ENCODE results near the gene EMP3. TPM values are rescaled to one million over a fixed set of nuclear protein-coding genes. Genes with fewer than 3 reads are reported as not detected.
A peak's percentile ranks its signal among the peaks of the same experiment; 100 is the strongest.

The EMP3 gene
- polyA plus RNA-seq, 1 donor: 43.6 TPM

DNA sequence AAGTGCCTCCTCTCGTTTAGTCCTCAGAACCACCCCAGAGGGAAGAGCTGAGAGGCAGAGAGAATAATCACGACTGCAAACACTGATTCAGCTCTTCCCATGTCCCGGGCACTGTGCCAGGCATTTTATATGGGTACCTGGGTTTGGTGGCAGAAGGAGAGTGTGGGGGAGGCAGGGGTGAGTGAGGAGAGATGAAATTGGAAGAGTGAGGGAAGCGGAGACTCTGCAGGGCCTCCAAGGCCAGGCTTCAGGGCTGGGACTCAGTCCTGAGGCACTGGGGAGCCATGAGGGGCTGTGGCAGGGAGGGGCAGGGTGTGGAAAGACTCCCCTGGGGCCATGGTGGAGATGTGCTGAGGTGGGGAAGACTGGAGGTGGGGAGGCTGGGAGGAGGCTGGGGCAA lies 47.6 kb downstream of the EMP3 start:
- Histone ChIP-seq H3K36me3 (ENCODE audit: control insufficient read depth, insufficient read depth, low read length) (no peaks in the 10 kb centered on the region), H3K4me3 (ENCODE audit: low read length) (no peak overlapping the region), H3K9me3 (ENCODE audit: control insufficient read depth, low read depth, low read length) (no peaks in the 10 kb centered on the region), H3K4me1 (ENCODE audit: control insufficient read depth, insufficient read depth, low read length) (peaks cover 9% of the 10 kb centered on the region), H3K27ac (ENCODE audit: low read length) (no peak overlapping the region), H3K27me3 (ENCODE audit: control insufficient read depth, insufficient read depth, low read length) (no peaks in the 10 kb centered on the region)
- DNase-seq: no peak
- WGBS (ENCODE audit: insufficient coverage, low lambda C conversion rate): no CpG with 5 or more reads among the region's 4 CpGs

DNA sequence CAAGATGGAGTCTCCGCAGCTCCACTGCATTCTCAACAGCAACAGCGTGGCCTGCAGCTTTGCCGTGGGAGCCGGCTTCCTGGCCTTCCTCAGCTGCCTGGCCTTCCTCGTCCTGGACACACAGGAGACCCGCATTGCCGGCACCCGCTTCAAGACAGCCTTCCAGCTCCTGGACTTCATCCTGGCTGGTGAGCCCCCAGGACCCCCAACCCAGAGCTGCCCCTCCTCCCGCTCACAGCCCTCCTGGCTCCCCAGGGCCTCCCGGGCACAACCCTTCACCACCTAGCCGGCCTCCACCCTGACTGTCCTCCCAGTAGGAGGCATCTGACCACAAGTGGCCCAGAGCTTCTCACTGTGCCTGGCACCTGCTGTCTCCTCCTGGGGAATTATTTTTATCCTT lies 48.2 kb downstream of the EMP3 start:
- no peaks in the 10 kb centered on the region for H3K36me3 ChIP-seq (ENCODE audit: control insufficient read depth, insufficient read depth, low read length)
- no CpG with 5 or more reads among the region's 11 CpGs for WGBS (ENCODE audit: insufficient coverage, low lambda C conversion rate)
- H3K27ac ChIP-seq (ENCODE audit: low read length): no peak overlapping the region
- no peaks in the 10 kb centered on the region for H3K27me3 ChIP-seq (ENCODE audit: control insufficient read depth, insufficient read depth, low read length)
- peaks cover 8% of the 10 kb centered on the region for H3K4me1 ChIP-seq (ENCODE audit: control insufficient read depth, insufficient read depth, low read length)
- no peak overlapping the region for H3K4me3 ChIP-seq (ENCODE audit: low read length)
- no peaks in the 10 kb centered on the region for H3K9me3 ChIP-seq (ENCODE audit: control insufficient read depth, low read depth, low read length)
- no peak for DNase-seq

DNA sequence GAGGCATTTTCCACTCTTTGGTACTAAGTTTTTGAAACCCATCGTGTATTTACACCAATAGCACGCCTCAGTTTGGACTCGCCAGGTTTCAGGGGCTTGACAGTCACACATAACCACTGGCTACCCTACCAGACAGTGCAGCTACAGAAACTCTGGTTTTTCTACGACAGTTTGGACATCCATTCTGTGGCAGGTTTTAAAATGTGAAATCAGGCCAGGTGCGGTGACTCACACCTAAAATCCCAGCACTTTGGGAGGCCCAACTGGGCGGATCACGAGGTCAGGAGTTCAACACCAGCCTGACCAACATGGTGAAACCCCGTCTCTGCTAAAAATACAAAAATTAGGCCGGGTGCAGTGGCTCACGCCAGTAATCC lies 52.8 kb downstream of the EMP3 start:
- H3K27ac ChIP-seq (ENCODE audit: low read length): no peak overlapping the region
- H3K36me3 ChIP-seq (ENCODE audit: control insufficient read depth, insufficient read depth, low read length): peaks cover 16% of the 10 kb centered on the region
- H3K9me3 ChIP-seq (ENCODE audit: control insufficient read depth, low read depth, low read length): no peaks in the 10 kb centered on the region
- no peak overlapping the region for H3K4me3 ChIP-seq (ENCODE audit: low read length)
- no peak for DNase-seq
- no CpG with 5 or more reads among the region's 10 CpGs for WGBS (ENCODE audit: insufficient coverage, low lambda C conversion rate)
- peaks cover 3% of the 10 kb centered on the region for H3K4me1 ChIP-seq (ENCODE audit: control insufficient read depth, insufficient read depth, low read length)
- no peaks in the 10 kb centered on the region for H3K27me3 ChIP-seq (ENCODE audit: control insufficient read depth, insufficient read depth, low read length)

DNA sequence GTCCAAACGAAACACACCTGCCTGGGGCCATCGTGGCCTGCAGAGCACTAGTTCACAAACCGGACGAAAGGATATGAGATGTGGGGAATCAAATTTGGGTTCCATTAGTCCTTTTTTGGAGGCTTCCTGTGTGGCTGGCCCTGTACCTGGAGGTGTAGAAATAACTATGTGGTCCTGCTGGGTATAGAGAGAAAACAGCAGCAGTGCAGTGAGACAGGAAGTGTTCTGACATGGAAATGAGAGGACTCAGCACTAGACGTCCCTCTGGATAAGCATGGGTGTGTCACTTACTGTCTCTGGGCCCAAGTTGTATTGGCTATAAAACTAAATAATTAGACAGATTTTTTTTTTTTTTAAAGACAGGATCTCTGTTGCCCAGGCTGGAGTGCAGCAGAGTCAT lies 53.7 kb downstream of the EMP3 start:
- WGBS (ENCODE audit: insufficient coverage, low lambda C conversion rate): 89% methylated on average over 3 of the region's 5 CpGs
- peak in 1 of 2 donors; percentile 40 for DNase-seq
- no peaks in the 10 kb centered on the region for H3K9me3 ChIP-seq (ENCODE audit: control insufficient read depth, low read depth, low read length)
- H3K36me3 ChIP-seq (ENCODE audit: control insufficient read depth, insufficient read depth, low read length): peaks cover 25% of the 10 kb centered on the region
- no peak overlapping the region for H3K27ac ChIP-seq (ENCODE audit: low read length)
- no peaks in the 10 kb centered on the region for H3K27me3 ChIP-seq (ENCODE audit: control insufficient read depth, insufficient read depth, low read length)
- peaks cover 3% of the 10 kb centered on the region for H3K4me1 ChIP-seq (ENCODE audit: control insufficient read depth, insufficient read depth, low read length)
- H3K4me3 ChIP-seq (ENCODE audit: low read length): no peak overlapping the region

Other genes starting within 250 kb of the EMP3 start
- 5.3 TPM for gene PLA2G4C, start 214.7 kb upstream of the EMP3 start, polyA plus RNA-seq
- 45.1 TPM for gene LIG1, start 155.2 kb upstream of the EMP3 start, polyA plus RNA-seq
- 6.7 TPM for gene ZSWIM9, start 154.9 kb upstream of the EMP3 start, polyA plus RNA-seq
- gene CARD8, start 69.6 kb upstream of the EMP3 start, polyA plus RNA-seq: 40.9 TPM
- 2.2 TPM for gene ZNF114, start 55.5 kb upstream of the EMP3 start, polyA plus RNA-seq
- 10.3 TPM for gene TMEM143, start 38.4 kb downstream of the EMP3 start, polyA plus RNA-seq
- gene SYNGR4, start 38.8 kb downstream of the EMP3 start, polyA plus RNA-seq: 0.12 TPM
- 253 TPM for gene KDELR1, start 66.0 kb downstream of the EMP3 start, polyA plus RNA-seq
- 0.48 TPM for gene GRIN2D, start 68.1 kb downstream of the EMP3 start, polyA plus RNA-seq
- gene GRWD1, start 120.4 kb downstream of the EMP3 start, polyA plus RNA-seq: 19.3 TPM
- 0.70 TPM for gene KCNJ14, start 130.0 kb downstream of the EMP3 start, polyA plus RNA-seq
- gene CYTH2, start 143.8 kb downstream of the EMP3 start, polyA plus RNA-seq: 63.8 TPM
- 7.2 TPM for gene LMTK3, start 186.3 kb downstream of the EMP3 start, polyA plus RNA-seq
- gene SULT2B1, start 226.6 kb downstream of the EMP3 start, polyA plus RNA-seq: 1.0 TPM

Measured in large intestine (tissue), 3 donors.